G401 (cell line): Measurements from ENCODE around the gene GAB2. TPM values are rescaled to one million over a fixed set of nuclear protein-coding genes. Genes with fewer than 3 reads are reported as not detected.
"Not testable (repeated sequence)": the region's sequence is repeated elsewhere in the genome, so short reads cannot be mapped to it uniquely, and the experiment has no call there.

ENCODE experiments used
- DNase-seq: peaks from one replicate; pipeline ENCODE4 v3.0.0-alpha.2; 2015; ENCODE audit warnings: low spot score
- in situ Hi-C: cut with HindIII; loops from 2 replicates; pipeline ENCODE4 v1.10.0; 2016; ENCODE audit warnings: low sequenced_read_pairs, mixed read lengths
- total RNA-seq: library from RNA; depleted of rRNA; stranded (reverse); fragments of >200 nt; shearing (Covaris generic); gene quantifications from 2 replicates; pipeline ENCODE4 v1.2.3, GENCODE V29; 2014

GAB2 gene
- total RNA-seq, 1 experiment from 2014 or later = 13.9 TPM

GRCh38 chr11:78271801-78272200 lies 145.8 kb downstream of the GAB2 start:
- DNase-seq = not testable (repeated sequence)

GRCh38 chr11:78270971-78271370 lies 146.6 kb downstream of the GAB2 start:
- peak; percentile 2 for DNase-seq
- in situ Hi-C loops = no loop called here

More at GRCh38 chr11:78271801-78272200, 145.8 kb downstream of the GAB2 start:
- in situ Hi-C loops = not testable (repeated sequence)

- in situ Hi-C loops = no loop called here
- DNase-seq = no peak
Measured at GRCh38 chr11:78269806-78270205, 147.8 kb downstream of the GAB2 start.

GRCh38 chr11:78268591-78269410 lies 148.8 kb downstream of the GAB2 start:
- in situ Hi-C loops = no loop called here
- no peak for DNase-seq

- in situ Hi-C loops = no loop called here
Measured at GRCh38 chr11:78266451-78266850, 151.2 kb downstream of the GAB2 start.

GRCh38 chr11:78265326-78265725 lies 152.3 kb downstream of the GAB2 start:
- no peak for DNase-seq
- in situ Hi-C loops = no loop called here

More at GRCh38 chr11:78266451-78266850, 151.2 kb downstream of the GAB2 start:
- no peak for DNase-seq

GRCh38 chr11:78262691-78263090 lies 154.9 kb downstream of the GAB2 start:
- DNase-seq = no peak
- in situ Hi-C loops = no loop called here

GRCh38 chr11:78262238-78262637 lies 155.4 kb downstream of the GAB2 start:
- in situ Hi-C loops = no loop called here
- DNase-seq = no peak

- DNase-seq = no peak
- in situ Hi-C loops = no loop called here
Measured at GRCh38 chr11:78261828-78262227, 155.8 kb downstream of the GAB2 start.

GRCh38 chr11:78261367-78261766 lies 156.3 kb downstream of the GAB2 start:
- no peak for DNase-seq

GRCh38 chr11:78259777-78260487 lies 157.7 kb downstream of the GAB2 start:
- no peak for DNase-seq
- in situ Hi-C loops = no loop called here

More at GRCh38 chr11:78261367-78261766, 156.3 kb downstream of the GAB2 start:
- in situ Hi-C loops = no loop called here

GRCh38 chr11:78257654-78258053 lies 160.0 kb downstream of the GAB2 start:
- no peak for DNase-seq
- in situ Hi-C loops = no loop called here

- in situ Hi-C loops = no loop called here
Measured at GRCh38 chr11:78256962-78257361, 160.7 kb downstream of the GAB2 start.

GRCh38 chr11:78255919-78256318 lies 161.7 kb downstream of the GAB2 start:
- in situ Hi-C loops = no loop called here
- no peak for DNase-seq

More at GRCh38 chr11:78256962-78257361, 160.7 kb downstream of the GAB2 start:
- no peak for DNase-seq

- in situ Hi-C loops = no loop called here
- no peak for DNase-seq
Measured at GRCh38 chr11:78254268-78254667, 163.4 kb downstream of the GAB2 start.

- in situ Hi-C loops = no loop called here
- no peak for DNase-seq
Measured at GRCh38 chr11:78253797-78254196, 163.8 kb downstream of the GAB2 start.

- no peak for DNase-seq
- in situ Hi-C loops = no loop called here
Measured at GRCh38 chr11:78251083-78251775, 166.4 kb downstream of the GAB2 start.

GRCh38 chr11:78250099-78250498 lies 167.5 kb downstream of the GAB2 start:
- DNase-seq = no peak
- in situ Hi-C loops = no loop called here

- no peak for DNase-seq
- in situ Hi-C loops = no loop called here
Measured at GRCh38 chr11:78248903-78249302, 168.7 kb downstream of the GAB2 start.

GRCh38 chr11:78248191-78248590 lies 169.4 kb downstream of the GAB2 start:
- DNase-seq = no peak
- in situ Hi-C loops = no loop called here
